ENCODE measurements around the gene CHSY3. TPM values are rescaled to one million over a fixed set of nuclear protein-coding genes. Genes with fewer than 3 reads are reported as not detected.

The CHSY3 gene
- total RNA-seq, 4 donors from 2014 or later: 0.84 to 4.3 (median 2.6) TPM

DNA sequence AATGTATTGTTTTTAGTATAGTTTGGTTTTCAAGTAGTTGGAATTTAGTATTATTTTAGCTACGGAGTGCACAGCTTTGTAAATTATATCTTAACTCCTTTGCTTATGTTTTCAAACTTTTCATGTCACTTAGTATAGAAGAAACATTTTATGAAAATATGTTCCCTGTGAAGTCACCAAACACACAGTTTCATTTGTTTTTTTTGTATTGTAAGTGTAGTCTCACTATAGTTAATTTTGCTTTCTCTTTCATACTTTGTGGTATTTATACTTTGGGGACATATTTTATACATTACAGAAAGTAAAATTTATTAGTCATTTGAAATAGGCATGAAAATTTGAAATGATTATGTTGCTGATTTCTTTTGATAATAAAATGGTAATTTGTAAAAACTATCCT lies 5.0 kb downstream of the CHSY3 start:
- WGBS, 2 donors: 91 to 93% methylated on average over 1 of the region's 1 CpG
- TF ChIP-seq, protein P1, sequence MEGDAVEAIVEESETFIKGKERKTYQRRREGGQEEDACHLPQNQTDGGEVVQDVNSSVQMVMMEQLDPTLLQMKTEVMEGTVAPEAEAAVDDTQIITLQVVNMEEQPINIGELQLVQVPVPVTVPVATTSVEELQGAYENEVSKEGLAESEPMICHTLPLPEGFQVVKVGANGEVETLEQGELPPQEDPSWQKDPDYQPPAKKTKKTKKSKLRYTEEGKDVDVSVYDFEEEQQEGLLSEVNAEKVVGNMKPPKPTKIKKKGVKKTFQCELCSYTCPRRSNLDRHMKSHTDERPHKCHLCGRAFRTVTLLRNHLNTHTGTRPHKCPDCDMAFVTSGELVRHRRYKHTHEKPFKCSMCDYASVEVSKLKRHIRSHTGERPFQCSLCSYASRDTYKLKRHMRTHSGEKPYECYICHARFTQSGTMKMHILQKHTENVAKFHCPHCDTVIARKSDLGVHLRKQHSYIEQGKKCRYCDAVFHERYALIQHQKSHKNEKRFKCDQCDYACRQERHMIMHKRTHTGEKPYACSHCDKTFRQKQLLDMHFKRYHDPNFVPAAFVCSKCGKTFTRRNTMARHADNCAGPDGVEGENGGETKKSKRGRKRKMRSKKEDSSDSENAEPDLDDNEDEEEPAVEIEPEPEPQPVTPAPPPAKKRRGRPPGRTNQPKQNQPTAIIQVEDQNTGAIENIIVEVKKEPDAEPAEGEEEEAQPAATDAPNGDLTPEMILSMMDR (IDR thresholded peaks at IDR 0.05): no peak
- no peak for TF ChIP-seq POLR2A (IDR thresholded peaks at IDR 0.05)
- no peak overlapping the region for H3K4me3 ChIP-seq (ENCODE audit: low read depth, poor library complexity, severe bottlenecking)
- intact Hi-C loops (cut with DNase I; ENCODE audit: low total_unique reads): no loop called here
- DNase-seq (ENCODE audit: low spot score in 2 of 2): no peak

DNA sequence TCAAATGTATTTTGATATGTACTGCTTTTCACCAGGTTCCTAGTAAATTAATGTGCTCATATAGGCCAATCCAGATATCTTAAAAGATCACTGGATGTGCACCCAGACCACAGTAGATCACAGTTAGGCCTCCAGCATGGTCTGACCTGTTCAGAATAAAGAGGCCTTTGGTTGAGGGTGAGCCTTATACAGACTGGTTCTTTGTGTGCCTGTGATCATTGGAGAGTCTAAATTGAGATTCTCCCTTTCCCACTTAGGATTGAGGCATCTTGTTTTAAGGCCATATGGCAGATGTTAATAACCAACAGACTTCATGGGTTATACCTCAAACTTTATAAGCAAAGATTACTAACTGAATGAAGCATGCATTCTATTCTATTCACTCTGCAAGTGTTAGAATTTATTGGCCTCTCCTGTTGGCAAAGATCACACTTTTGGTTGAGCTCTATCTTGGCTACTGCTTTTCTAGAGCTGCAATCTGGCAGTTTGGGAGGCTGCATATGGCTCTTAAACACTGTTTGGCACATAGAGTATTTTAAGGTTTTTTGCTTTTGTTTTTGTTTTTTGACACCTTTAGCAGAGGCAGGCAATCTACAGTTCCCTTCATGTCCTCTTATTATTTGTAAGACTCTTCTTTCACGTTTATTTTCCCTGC lies 8.5 kb downstream of the CHSY3 start:
- no peak overlapping the region for H3K4me3 ChIP-seq (ENCODE audit: low read depth, poor library complexity, severe bottlenecking)
- DNase-seq (ENCODE audit: low spot score in 2 of 2): no peak
- TF ChIP-seq POLR2A (IDR thresholded peaks at IDR 0.05): no peak
- TF ChIP-seq, protein P1 (IDR thresholded peaks at IDR 0.05): no peak
- intact Hi-C loops (cut with DNase I; ENCODE audit: low total_unique reads): no loop called here
- WGBS, 2 donors: 71 to 78% methylated on average over 1 of the region's 1 CpG

DNA sequence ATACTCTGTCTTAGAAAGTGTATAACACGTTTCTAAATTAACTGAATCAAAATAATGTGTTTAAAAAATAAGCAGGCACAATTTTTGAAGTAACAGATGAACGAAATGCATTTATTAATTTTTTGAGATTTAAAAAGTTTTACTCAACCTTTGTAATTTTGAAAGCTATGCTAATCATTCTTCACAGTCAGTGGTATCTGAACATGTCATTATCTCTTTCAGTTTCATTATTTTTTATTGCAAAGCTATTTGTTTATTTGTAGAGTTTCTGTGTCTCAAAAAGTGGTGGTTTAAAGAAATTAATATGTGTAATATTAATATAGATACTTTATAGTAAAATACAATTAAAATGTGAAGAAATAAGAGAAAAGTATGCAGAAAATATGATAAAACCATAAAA lies 11.2 kb downstream of the CHSY3 start:
- TF ChIP-seq, protein P1 (IDR thresholded peaks at IDR 0.05): no peak
- TF ChIP-seq POLR2A (IDR thresholded peaks at IDR 0.05): no peak
- DNase-seq (ENCODE audit: low spot score in 2 of 2): no peak
- intact Hi-C loops (cut with DNase I; ENCODE audit: low total_unique reads): no loop called here
- WGBS, 2 donors: 85 to 87% methylated on average over 2 of the region's 2 CpGs
- H3K4me3 ChIP-seq (ENCODE audit: low read depth, poor library complexity, severe bottlenecking): no peak overlapping the region

DNA sequence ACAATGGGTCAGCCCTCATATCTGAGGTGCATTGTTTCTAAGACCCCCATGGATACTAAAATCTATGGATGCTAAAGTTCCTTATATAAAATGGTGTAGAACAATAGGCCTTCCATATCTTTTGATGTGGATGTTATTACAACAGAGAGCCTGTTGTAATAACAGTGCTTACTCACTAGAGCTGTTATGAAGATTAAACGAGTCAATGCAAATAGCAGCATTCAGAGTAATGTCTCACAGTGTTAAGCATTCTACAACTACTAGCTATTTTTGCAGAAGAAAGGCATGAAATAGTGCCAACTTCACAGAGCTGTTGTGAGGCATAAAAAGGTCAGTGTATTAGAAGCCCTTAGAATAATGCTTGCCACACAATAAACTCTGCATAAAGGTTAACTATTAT lies 13.0 kb downstream of the CHSY3 start:
- intact Hi-C loops (cut with DNase I; ENCODE audit: low total_unique reads): no loop called here

DNA sequence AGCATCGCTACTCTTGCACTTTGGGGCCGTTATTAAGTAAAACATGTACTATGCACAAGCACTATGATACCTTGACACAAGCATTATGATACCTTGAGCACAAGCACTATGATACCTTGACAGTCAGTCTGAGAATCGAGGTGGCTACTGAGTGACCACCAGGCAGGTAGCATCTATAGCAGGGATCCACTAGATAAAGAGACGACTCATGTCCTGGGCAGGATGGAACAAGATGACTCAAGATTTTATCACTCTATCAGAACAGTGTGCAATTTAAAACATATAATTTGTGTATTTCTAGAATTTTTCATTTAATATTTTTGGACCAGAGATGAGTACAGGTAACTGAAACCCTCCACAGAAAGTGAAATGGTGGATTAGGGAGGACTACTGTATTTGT lies 16.9 kb downstream of the CHSY3 start:
- WGBS, 2 donors: 86 to 94% methylated on average over 4 of the region's 4 CpGs

More for the DNA sequence above, 13.0 kb downstream of the CHSY3 start:
- WGBS, 2 donors: 56 to 57% methylated on average over 1 of the region's 1 CpG
- no peak overlapping the region for H3K4me3 ChIP-seq (ENCODE audit: low read depth, poor library complexity, severe bottlenecking)
- TF ChIP-seq, protein P1 (IDR thresholded peaks at IDR 0.05): no peak
- TF ChIP-seq POLR2A (IDR thresholded peaks at IDR 0.05): no peak
- no peak for DNase-seq (ENCODE audit: low spot score in 2 of 2)

More for the DNA sequence above, 16.9 kb downstream of the CHSY3 start:
- no peak for DNase-seq (ENCODE audit: low spot score in 2 of 2)
- no peak for TF ChIP-seq POLR2A (IDR thresholded peaks at IDR 0.05)
- TF ChIP-seq, protein P1 (IDR thresholded peaks at IDR 0.05): no peak
- no peak overlapping the region for H3K4me3 ChIP-seq (ENCODE audit: low read depth, poor library complexity, severe bottlenecking)
- intact Hi-C loops (cut with DNase I; ENCODE audit: low total_unique reads): loop anchor here (2.0 kb wide), 1 partner anchor 54 kb away; no protein-coding TSS in a partner anchor
